ENCODE results near the gene TRMT1. TPM values are rescaled to one million over a fixed set of nuclear protein-coding genes. Genes with fewer than 3 reads are reported as not detected.
"Not testable (repeated sequence)": the region's sequence is repeated elsewhere in the genome, so short reads cannot be mapped to it uniquely, and the experiment has no call there.

TRMT1 gene
- 10 to 100 TPM; 21.8 to 59.3 (median 34.6) TPM for total RNA-seq

DNA sequence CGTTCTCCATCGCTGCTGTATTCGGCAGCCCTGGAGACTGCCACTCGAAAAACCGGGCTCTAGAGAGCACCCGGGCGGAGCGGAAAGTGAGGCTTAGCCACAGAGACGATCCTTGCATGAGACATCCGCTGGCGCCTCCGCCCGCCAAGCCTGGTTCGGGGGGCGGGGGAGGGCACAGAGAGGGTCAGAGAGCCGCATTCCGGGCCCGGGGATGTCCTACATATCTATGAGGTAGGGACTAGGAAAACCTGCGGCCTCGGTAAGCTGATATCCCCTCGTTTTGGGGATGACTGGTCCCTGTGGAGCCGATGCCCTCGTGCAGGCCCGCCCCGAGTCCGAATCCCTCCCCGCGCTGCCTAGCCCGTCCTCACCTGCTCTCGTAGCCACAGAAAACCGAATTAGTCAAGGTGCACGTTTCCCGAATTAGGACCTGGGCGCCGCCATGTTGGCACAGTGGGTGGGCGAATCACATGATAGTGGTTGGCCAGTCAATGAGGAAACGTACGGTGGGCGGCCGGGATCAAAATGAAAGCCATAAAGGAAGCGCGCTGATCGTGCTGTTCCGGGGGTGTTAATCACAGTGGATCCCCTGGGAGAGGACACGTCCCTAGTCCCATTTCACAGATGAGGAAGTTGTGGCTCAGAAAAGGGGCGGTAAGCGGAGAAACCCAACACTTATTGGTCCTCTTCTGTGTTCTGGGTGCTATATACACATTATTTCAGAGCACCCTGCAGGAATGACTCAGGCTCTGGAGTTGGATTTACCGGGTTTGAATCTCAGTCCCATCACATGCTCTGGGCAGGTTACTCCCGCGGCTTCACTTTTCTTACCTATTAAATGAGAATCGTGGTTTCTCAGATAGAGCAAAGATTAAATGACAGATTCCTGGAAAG, at the start of gene TRMT1:
TSS of gene TRMT1 (minus strand) at position 459 of the 894 bp plus-strand sequence. CDS start at position 118, 341 bp downstream.
- peak; percentile 48 to 66 (median 54) for ATAC-seq (replicated peaks in 6 of 8)
- Histone ChIP-seq H3K4me1 (replicated peaks in 1 of 2) (peaks cover 14 to 15% of the 10 kb centered on the region in 2 donors), H3K27ac (peak within 1 kb of the TSS; percentile 53 to 89), H3K4me3 (peak within 1 kb of the TSS; percentile 76 to 92 (median 84))
- in situ Hi-C loops (cut with MboI; ENCODE audit: low pct_unique_long_range_greater_than_20kb in 2 of 9, low sequenced_read_pairs in 9 of 9, unreplicated experiment in 9 of 9), result no loop called here
- 0 to 3% (median 0%) methylated on average over 1 to 32 of the region's 51 CpGs; no CpG with 5 or more reads in 3 of the 10 experiments for WGBS, 10 experiments

DNA sequence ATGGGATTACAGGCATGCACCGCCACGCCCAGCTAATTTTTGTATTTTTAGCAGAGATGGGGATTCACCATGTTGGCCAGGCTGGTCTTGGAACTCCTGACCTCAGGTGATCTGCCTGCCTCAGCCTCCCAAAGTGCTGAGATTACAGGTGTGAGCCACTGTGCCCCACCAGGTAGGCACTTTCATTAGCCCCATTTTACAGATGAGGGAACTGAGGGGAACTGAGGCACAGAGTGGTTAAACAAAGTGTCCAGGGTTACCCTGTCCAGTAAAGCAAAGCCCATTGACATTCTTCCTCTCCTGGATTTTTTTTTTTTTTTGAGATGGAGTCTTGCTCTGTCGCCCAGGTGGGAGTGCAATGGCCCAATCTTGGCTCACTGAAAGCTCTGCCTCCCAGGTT, 49.6 kb upstream of the TRMT1 start:
- WGBS, 10 experiments, result 100% methylated on average over 1 to 2 of the region's 3 CpGs; no CpG with 5 or more reads in 4 of the 10 experiments
- in situ Hi-C loops (cut with MboI; ENCODE audit: low pct_unique_long_range_greater_than_20kb in 2 of 9, low sequenced_read_pairs in 9 of 9, unreplicated experiment in 9 of 9); ATAC-seq (replicated peaks in 6 of 8); H3K4me3 ChIP-seq; H3K27ac ChIP-seq: not testable (repeated sequence)
- H3K4me1 ChIP-seq (replicated peaks in 1 of 2), result peaks cover 28 to 29% of the 10 kb centered on the region in 2 donors

DNA sequence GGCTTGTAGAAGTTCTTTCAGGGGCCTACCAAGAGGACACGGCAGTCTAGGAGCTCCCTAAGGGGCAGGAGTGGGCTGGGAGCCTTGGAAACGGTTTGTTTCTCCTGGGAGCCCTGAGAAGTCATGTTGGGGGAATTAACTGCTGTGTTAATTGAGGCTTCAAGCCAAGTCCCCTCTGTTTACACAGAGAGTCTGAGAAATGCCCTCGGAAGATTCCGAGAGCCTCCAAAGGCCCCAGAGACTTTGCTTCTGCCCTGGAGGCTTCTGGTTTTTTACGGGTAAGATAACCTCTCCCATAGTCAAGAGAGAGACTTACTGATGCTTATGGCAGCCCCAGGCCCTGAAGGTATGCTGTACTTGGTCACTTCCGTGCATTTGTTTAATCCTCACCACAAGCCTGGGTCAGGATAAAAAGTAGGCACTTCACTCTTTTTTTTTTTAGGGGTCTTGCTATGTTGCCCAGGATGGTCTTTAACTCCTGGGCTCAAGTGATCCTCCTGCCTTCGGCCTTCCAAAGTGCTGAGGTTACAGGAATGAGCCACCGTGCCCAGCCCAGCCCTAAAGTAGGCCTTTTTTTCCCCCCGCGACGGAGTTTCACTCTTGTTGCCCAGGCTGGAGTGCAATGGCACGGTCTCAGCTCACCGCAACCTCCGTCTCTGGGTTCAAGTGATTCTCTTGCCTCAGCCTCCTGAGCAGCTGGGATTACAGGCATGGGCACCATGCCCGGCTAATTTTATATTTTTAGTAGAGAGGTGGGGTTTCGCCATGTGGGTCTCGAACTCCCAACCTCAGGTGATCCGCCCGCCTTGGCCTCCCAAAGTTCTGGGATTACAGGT, 48.8 kb upstream of the TRMT1 start:
- Histone ChIP-seq H3K27ac (peak overlapping the region; percentile 91 to 96), H3K4me3 (no peak overlapping the region), H3K4me1 (replicated peaks in 1 of 2) (peaks cover 28 to 29% of the 10 kb centered on the region in 2 donors)
- in situ Hi-C loops (cut with MboI; ENCODE audit: low pct_unique_long_range_greater_than_20kb in 2 of 9, low sequenced_read_pairs in 9 of 9, unreplicated experiment in 9 of 9), result no loop called here
- no peak for ATAC-seq (replicated peaks in 6 of 8)
- WGBS, 10 experiments, result 6 to 96% (median 67%) methylated on average over 1 to 12 of the region's 19 CpGs; no CpG with 5 or more reads in 1 of the 10 experiments

DNA sequence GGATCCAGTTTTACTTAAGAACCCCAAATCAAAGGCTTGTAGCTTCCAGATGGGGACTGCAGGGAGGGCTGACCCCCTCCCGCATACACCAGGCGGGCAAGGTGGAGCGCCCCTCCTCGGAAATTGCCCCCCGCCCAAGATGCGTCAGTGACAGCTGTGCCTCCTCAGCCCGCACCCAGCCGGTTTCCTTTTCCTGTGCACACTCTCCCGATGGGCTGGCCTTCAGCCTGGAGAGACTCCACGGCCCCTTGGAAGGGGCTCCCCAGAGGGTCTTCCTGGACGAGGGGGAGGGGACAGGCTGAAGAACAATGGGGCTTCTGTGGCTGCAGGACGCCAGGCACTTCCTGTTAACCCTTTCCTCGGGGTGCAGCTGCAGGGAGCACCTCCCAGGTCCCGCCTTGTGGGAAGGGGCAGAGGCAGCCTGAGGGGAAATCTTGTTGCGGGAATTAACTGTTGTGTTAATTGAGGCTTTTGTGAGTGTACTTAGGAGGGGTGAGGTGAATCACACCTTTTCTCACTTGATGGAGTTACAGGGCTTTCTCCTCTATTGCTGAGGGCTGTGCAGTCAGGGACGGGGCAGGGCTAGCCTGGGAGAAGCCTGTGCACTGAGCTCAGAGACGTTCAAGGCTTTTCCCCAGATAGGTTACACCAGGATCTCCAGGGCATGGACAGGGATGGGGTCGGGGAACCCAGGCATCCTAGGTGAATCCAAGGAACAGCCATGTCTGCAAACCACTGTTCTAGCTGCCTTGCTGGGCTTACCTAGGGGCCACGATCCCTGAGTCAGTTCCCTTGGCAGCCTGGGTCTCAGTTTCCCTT, 48.0 kb upstream of the TRMT1 start:
- in situ Hi-C loops (cut with MboI; ENCODE audit: low pct_unique_long_range_greater_than_20kb in 2 of 9, low sequenced_read_pairs in 9 of 9, unreplicated experiment in 9 of 9), result no loop called here
- Histone ChIP-seq H3K27ac (peak overlapping the region; percentile 91 to 96), H3K4me3 (peak overlapping the region; percentile 7 to 41 (median 15)), H3K4me1 (replicated peaks in 1 of 2) (peaks cover 28 to 29% of the 10 kb centered on the region in 2 donors)
- 0 to 40% (median 32%) methylated on average over 1 to 4 of the region's 19 CpGs; no CpG with 5 or more reads in 6 of the 10 experiments for WGBS, 10 experiments
- ATAC-seq (replicated peaks in 6 of 8), result peak; percentile 4 to 72 (median 62)

DNA sequence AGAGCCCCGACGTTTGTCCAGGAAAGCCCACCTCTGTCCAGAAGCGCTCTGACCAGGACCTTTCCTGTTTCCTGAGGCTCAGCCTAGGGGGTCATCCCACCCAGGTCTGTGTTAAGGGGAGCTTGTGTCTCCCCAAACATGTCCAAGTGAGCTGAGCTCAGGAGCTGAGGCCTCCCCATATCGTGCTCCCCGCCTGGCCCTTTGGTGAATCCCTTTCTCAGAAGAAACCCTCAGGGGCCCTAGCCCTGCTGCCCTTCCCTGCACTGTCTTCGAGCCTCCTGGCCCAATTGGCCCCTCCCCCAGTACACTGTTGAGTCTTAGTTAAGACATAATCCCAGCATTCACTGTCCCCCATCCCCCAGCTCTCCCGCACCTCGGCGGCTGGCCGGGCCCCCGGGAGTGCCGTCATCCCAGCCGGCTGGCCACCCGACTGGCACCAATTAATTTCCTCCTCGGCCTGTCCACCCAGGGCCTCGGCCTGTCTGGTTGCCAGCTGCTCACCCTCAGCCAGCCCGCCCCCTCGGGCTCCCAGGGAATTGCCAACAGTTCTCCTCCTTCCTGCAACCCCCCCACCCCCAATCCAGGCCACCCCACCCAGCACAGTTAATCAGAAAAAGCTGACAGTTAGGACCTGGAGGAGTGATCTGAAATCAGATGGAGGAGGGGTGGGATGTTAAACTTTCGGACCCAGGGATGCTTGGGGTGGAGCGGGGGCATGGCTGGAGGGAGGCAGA, 47.2 kb upstream of the TRMT1 start:
- Histone ChIP-seq H3K4me3 (peak overlapping the region; percentile 7 to 41 (median 15)), H3K4me1 (replicated peaks in 1 of 2) (peaks cover 28 to 29% of the 10 kb centered on the region in 2 donors), H3K27ac (peak overlapping the region; percentile 91 to 96)
- in situ Hi-C loops (cut with MboI; ENCODE audit: low pct_unique_long_range_greater_than_20kb in 2 of 9, low sequenced_read_pairs in 9 of 9, unreplicated experiment in 9 of 9), result no loop called here
- peak; percentile 16 to 75 (median 69) for ATAC-seq (replicated peaks in 6 of 8)
- 0 to 20% (median 0%) methylated on average over 1 of the region's 20 CpGs; no CpG with 5 or more reads in 7 of the 10 experiments for WGBS, 10 experiments

DNA sequence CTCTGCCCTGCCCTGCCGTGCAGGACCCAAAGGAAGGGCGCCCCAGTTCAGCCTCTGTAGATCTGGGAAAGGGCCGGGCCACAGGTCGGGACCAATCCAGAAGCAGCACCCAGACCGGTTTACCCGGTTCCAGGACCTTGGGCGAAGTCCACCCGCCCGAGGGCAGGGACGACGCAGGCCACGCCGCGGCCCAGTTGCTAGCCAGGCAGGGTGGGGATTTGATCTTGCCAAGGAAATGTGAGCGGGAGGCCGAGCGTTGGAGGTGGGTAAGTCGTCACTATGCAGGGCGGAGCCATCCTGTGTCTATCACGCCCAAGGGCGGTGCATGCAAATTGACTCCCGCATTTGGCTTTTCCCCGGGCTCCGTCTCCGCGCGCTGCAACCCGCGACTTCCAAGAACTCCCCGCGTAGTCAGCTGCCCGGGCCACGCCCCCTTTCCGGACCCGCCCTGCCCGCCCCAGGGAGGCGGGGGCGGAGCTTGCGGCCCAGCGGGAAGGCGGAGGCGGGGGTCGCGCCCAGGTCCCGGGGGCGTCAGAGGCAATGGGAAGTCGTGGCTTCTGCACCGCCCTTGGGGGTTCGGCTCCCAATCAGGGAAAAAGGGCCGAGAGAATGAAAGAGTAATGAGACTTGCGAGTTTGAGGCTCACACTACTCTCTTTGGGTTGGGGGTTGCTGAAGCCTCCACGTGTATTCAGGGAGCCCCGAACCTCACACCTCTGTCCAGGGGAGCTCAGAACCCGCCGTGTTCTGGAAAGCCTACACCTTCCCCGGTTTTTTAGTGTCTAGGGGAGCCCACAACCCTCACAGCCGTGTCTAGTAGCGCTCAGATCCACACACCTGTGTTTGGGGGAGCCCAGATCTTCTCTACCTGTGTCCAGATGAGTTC, 46.4 kb upstream of the TRMT1 start:
- in situ Hi-C loops (cut with MboI; ENCODE audit: low pct_unique_long_range_greater_than_20kb in 2 of 9, low sequenced_read_pairs in 9 of 9, unreplicated experiment in 9 of 9), result no loop called here
- peak overlapping the region; percentile 91 to 96 for H3K27ac ChIP-seq
- H3K4me3 ChIP-seq, result peak overlapping the region; percentile 22 to 41 (median 27)
- WGBS, 10 experiments, result 0 to 9% (median 1%) methylated on average over 1 to 9 of the region's 58 CpGs; no CpG with 5 or more reads in 6 of the 10 experiments
- H3K4me1 ChIP-seq (replicated peaks in 1 of 2), result peaks cover 28% of the 10 kb centered on the region in 2 donors
- peak; percentile 61 to 71 (median 66) for ATAC-seq (replicated peaks in 6 of 8)

DNA sequence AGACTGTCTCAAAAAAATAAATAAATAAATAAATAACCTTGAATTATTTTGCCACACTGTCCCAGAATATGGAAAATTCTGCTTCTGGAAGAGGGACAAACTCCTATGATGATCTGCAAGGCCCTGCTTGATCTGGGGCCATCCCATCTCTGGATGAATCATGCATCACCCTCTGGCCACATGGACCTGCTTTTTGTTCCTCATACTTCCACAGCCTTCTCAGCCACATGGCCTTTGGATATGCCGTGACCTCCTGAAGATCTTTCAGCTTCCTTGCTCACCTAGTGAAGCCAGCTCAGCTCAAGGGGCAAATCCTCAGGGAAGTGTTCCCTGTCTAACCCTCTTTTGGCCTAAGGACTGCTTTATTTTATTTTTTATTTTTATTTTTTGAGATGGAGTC, 44.0 kb upstream of the TRMT1 start:
- Histone ChIP-seq H3K27ac (no peak overlapping the region), H3K4me1 (replicated peaks in 1 of 2) (peaks cover 25 to 26% of the 10 kb centered on the region in 2 donors), H3K4me3 (no peak overlapping the region)
- in situ Hi-C loops (cut with MboI; ENCODE audit: low pct_unique_long_range_greater_than_20kb in 2 of 9, low sequenced_read_pairs in 9 of 9, unreplicated experiment in 9 of 9), result no loop called here
- ATAC-seq (replicated peaks in 6 of 8), result no peak
- WGBS, 10 experiments, result 60 to 67% methylated on average over 1 of the region's 1 CpG; no CpG with 5 or more reads in 8 of the 10 experiments

DNA sequence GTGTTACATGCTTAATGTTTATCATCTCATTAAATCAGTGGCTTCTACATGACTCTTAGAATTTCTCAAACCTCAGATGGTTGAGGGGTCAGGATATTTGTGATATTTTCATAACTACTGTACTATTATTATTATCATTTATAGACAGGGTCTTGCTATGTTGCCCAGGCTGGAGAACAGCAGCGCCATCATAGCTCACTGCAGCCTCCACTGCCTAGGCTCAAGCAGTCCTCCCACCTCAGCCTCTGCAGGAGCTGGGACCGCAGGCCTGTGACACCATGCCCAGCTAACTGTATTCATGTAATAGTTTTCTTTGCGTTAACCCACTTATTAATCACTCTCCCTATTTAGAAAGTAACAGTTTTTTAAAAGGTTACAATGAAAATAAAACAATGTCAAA, 43.2 kb upstream of the TRMT1 start:
- in situ Hi-C loops (cut with MboI; ENCODE audit: low pct_unique_long_range_greater_than_20kb in 2 of 9, low sequenced_read_pairs in 9 of 9, unreplicated experiment in 9 of 9), result no loop called here
- WGBS, 10 experiments, result 56 to 100% (median 100%) methylated on average over 1 to 3 of the region's 3 CpGs; no CpG with 5 or more reads in 4 of the 10 experiments
- ATAC-seq (replicated peaks in 6 of 8), result no peak

DNA sequence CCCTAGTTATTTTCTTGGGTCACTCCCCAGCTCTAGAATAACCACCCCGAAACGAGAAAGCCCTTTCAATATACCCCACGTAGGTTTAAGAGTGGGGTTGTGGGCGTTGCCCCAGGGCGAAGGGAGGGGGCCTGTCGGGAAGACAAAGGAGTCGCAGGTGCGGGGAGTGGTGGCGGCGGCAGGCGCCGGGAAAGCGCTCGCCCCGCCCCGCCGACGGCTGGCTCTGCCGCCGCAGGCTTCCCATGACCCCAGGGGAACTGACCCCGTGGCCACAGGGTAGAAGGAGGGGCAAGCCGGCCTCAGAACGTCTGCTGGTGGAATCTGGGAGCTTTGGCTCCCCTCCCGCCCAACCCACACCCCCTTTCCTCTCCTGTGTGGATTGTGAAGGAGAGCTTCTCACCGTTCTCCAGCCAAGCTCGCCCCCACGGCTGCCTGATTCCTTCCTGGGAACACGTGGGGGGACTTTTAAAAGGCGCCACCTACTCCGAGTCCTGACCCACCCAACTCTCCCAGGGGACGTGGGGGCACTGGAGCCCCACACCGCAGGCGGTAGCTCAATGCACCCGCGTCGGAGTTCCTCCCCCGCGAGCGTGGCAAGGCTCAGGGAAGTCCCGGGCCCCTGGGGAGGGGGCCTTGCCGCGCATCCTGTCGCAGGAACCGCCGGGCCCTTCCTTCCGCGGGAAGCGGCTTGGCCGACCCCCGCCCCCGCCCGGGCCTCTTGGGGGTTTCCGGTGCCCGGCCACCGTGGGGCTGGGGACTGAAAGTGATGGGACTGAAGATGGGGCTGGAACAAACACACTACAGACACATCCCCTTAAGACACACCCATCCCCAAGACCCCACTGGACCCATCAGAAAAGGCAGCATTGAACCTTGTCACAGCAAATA, 39.2 kb upstream of the TRMT1 start:
- WGBS, 10 experiments, result 0 to 17% (median 0%) methylated on average over 1 to 10 of the region's 55 CpGs; no CpG with 5 or more reads in 6 of the 10 experiments
- peak; percentile 1 to 31 (median 9) for ATAC-seq (replicated peaks in 6 of 8)
- peaks cover 6 to 7% of the 10 kb centered on the region in 2 donors for H3K4me1 ChIP-seq (replicated peaks in 1 of 2)
- peak overlapping the region; percentile 55 to 89 (median 82) for H3K4me3 ChIP-seq
- in situ Hi-C loops (cut with MboI; ENCODE audit: low pct_unique_long_range_greater_than_20kb in 2 of 9, low sequenced_read_pairs in 9 of 9, unreplicated experiment in 9 of 9), result no loop called here
- peak overlapping the region; percentile 91 to 97 for H3K27ac ChIP-seq

More for the DNA sequence above, 43.2 kb upstream of the TRMT1 start:
- peaks cover 19 to 20% of the 10 kb centered on the region in 2 donors for H3K4me1 ChIP-seq (replicated peaks in 1 of 2)
- no peak overlapping the region for H3K4me3 ChIP-seq
- H3K27ac ChIP-seq, result no peak overlapping the region

DNA sequence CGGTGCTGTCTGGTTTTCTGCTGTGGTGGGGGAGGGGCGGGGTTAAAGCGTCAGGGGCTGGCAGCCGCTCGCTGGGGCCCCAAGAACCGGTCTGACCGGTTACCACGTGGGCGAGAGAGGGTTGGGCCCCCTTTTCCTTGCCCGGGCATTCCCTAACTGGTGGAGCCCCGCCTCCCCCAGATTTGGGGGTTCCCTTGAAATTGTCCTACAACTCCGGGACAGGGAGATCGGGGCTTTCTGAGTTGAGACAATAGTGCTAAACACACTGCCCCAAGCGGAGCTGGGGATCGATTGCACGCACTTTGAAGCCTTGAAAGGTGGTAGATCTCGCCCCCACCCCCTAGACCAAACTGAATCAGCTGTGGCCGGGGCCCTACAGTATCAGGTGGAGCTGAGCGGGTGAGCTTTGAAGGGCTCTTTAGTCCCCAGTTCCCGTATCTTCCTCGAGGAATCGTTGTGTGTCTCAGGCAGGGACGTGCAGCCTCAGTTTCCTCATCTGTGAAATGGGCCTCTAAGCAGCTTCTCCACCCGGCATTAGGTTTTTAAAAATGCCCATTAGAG, 38.5 kb upstream of the TRMT1 start:
- peak in 3 of 8 experiments; percentile 0 to 2 (median 1) for ATAC-seq (replicated peaks in 6 of 8)
- H3K4me3 ChIP-seq, result peak overlapping the region; percentile 55 to 89 (median 82)
- H3K4me1 ChIP-seq (replicated peaks in 1 of 2), result peaks cover 6 to 7% of the 10 kb centered on the region in 2 donors
- peak overlapping the region; percentile 91 to 97 for H3K27ac ChIP-seq
- 0 to 3% (median 0%) methylated on average over 1 to 11 of the region's 24 CpGs; no CpG with 5 or more reads in 6 of the 10 experiments for WGBS, 10 experiments
- in situ Hi-C loops (cut with MboI; ENCODE audit: low pct_unique_long_range_greater_than_20kb in 2 of 9, low sequenced_read_pairs in 9 of 9, unreplicated experiment in 9 of 9), result no loop called here

Data from motor neuron (in vitro differentiated cells).